C4-2B (cell line): ENCODE results near the gene SYN1.

Source experiments
- ZFX ChIP-seq: fragments of 450-650 bp; IDR thresholded peaks from 2 replicates; pipeline ENCODE4 v1.6.1; 2017
- TF ChIP-seq, protein P1 (sequence below): fragments of 450-650 bp; conservative IDR thresholded peaks from 2 replicates; pipeline ENCODE4 v1.5.1; 2017; ENCODE audit warnings: mild to moderate bottlenecking

DNA sequence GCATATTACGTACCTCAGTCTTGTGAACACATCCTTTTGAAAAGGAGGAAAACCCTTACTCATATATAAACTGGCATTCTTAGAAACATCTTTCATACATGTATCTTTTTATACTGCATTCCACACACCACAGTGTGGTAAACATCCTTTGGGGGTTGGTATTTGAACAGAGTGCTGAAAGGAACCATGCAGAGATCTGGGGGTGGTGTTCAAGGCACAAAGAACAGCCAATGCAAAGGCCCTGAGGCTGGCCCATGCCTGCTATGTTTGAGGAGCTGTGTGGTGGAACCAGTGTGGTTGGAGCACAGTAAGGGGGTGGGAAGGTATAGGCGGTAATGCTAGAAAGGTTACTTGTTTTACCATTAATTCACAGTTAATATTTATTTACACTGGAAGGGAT is 28.7 kb upstream of the SYN1 start:
- TF ChIP-seq, protein P1, sequence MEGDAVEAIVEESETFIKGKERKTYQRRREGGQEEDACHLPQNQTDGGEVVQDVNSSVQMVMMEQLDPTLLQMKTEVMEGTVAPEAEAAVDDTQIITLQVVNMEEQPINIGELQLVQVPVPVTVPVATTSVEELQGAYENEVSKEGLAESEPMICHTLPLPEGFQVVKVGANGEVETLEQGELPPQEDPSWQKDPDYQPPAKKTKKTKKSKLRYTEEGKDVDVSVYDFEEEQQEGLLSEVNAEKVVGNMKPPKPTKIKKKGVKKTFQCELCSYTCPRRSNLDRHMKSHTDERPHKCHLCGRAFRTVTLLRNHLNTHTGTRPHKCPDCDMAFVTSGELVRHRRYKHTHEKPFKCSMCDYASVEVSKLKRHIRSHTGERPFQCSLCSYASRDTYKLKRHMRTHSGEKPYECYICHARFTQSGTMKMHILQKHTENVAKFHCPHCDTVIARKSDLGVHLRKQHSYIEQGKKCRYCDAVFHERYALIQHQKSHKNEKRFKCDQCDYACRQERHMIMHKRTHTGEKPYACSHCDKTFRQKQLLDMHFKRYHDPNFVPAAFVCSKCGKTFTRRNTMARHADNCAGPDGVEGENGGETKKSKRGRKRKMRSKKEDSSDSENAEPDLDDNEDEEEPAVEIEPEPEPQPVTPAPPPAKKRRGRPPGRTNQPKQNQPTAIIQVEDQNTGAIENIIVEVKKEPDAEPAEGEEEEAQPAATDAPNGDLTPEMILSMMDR: no peak
- TF ChIP-seq ZFX: no peak
